HFFc6 (cell line): Measurements from ENCODE around the gene SARDH. TPM values are rescaled to one million over a fixed set of nuclear protein-coding genes. Genes with fewer than 3 reads are reported as not detected.

Experiments used
- DNase-seq: peaks from one replicate; pipeline ENCODE4 v3.0.0-alpha.2; 2018
- H3K27ac Mint-ChIP-seq: 2 replicates; pipeline ENCODE4 v1.8.0; 2020; ENCODE audit warnings: mild to moderate bottlenecking, mixed read lengths
- H3K27me3 Mint-ChIP-seq: 2 replicates; pipeline ENCODE4 v1.8.0; 2021; ENCODE audit warnings: mild to moderate bottlenecking, moderate library complexity, mixed read lengths; ENCODE audit not compliant: insufficient read depth
- H3K36me3 Mint-ChIP-seq: 2 replicates; pipeline ENCODE4 v1.8.0; 2021; ENCODE audit warnings: low read depth, mixed read lengths
- H3K4me1 Mint-ChIP-seq: 2 replicates; pipeline ENCODE4 v1.8.0; 2020; ENCODE audit warnings: low read depth, mixed read lengths
- H3K4me3 Mint-ChIP-seq: 2 replicates; pipeline ENCODE4 v1.8.0; 2020; ENCODE audit warnings: mild to moderate bottlenecking, moderate library complexity, mixed read lengths
- H3K9me3 Mint-ChIP-seq: 2 replicates; pipeline ENCODE4 v1.8.0; 2020; ENCODE audit warnings: mild to moderate bottlenecking, mixed read lengths
- total RNA-seq, 6 experiments: library from RNA; stranded (reverse); fragmentation: NEBNext Ultra II Directional; extraction: Animal tissue kit (Norgen Biotek cat#: 25700); gene quantifications; 2 replicates in 1 of 6; 3 replicates in 5 of 6; pipeline ENCODE4 v1.2.3, GENCODE V29; 2021
- TF ChIP-seq, protein P1 (sequence below): fragments of 200-600 bp; sonication (generic); IDR thresholded peaks from 2 replicates; pipeline ENCODE4 v1.5.0; 2021; ENCODE audit warnings: antibody characterized with exemption, mild to moderate bottlenecking

SARDH gene
- total RNA-seq, 6 experiments from 2014 or later: 0.24 to 5.1 (median 4.1) TPM

DNA sequence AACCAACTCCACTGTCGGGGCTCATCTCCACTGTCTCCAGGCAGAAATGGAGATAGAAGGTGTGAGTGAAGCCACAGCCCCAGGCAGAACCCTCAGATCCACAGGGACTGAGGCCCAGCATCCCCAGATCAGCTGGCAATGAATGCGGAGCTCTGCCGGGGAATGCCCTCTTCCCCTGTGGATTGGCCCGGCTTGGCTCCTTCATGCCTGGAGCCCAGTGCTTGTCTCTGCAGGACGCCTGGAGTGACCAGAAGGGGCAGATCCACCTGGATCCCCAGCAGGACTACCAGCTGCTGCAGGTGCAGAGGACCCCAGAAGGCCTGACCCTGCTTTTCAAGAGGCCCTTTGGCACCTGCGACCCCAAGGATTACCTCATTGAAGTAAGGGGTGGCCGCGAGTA, 98.5 kb downstream of the SARDH start:
- no peaks in the 10 kb centered on the region for H3K36me3 Mint-ChIP-seq
- no peaks in the 10 kb centered on the region for H3K4me1 Mint-ChIP-seq
- TF ChIP-seq, protein P1, sequence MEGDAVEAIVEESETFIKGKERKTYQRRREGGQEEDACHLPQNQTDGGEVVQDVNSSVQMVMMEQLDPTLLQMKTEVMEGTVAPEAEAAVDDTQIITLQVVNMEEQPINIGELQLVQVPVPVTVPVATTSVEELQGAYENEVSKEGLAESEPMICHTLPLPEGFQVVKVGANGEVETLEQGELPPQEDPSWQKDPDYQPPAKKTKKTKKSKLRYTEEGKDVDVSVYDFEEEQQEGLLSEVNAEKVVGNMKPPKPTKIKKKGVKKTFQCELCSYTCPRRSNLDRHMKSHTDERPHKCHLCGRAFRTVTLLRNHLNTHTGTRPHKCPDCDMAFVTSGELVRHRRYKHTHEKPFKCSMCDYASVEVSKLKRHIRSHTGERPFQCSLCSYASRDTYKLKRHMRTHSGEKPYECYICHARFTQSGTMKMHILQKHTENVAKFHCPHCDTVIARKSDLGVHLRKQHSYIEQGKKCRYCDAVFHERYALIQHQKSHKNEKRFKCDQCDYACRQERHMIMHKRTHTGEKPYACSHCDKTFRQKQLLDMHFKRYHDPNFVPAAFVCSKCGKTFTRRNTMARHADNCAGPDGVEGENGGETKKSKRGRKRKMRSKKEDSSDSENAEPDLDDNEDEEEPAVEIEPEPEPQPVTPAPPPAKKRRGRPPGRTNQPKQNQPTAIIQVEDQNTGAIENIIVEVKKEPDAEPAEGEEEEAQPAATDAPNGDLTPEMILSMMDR: no peak
- H3K9me3 Mint-ChIP-seq: no peaks in the 10 kb centered on the region
- DNase-seq: no peak
- no peak overlapping the region for H3K27ac Mint-ChIP-seq
- H3K4me3 Mint-ChIP-seq: no peak overlapping the region
- peaks cover 69% of the 10 kb centered on the region for H3K27me3 Mint-ChIP-seq

DNA sequence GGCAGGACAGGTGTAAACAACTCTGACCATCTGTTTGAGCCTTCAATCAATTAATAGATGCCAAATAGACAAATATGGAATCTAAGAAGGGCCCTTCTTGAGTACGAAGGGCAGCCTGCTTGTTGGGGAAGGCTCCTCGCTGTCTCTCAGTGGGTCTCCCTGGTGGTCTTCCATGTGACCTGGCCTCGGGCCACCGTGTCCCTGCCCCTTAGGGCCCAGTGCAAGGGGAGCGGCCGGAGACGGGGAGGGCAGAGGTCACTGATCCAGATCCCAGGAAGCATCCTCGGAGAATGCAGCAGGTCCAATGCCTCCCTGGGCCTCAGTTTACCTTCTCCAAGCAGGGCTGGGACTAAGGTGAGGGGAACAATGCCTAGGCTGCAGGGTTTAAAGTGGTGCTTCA, 99.4 kb downstream of the SARDH start:
- DNase-seq: no peak
- H3K4me3 Mint-ChIP-seq: no peak overlapping the region
- no peaks in the 10 kb centered on the region for H3K36me3 Mint-ChIP-seq
- peaks cover 70% of the 10 kb centered on the region for H3K27me3 Mint-ChIP-seq
- no peaks in the 10 kb centered on the region for H3K9me3 Mint-ChIP-seq
- TF ChIP-seq, protein P1: no peak
- H3K4me1 Mint-ChIP-seq: no peaks in the 10 kb centered on the region
- H3K27ac Mint-ChIP-seq: no peak overlapping the region

DNA sequence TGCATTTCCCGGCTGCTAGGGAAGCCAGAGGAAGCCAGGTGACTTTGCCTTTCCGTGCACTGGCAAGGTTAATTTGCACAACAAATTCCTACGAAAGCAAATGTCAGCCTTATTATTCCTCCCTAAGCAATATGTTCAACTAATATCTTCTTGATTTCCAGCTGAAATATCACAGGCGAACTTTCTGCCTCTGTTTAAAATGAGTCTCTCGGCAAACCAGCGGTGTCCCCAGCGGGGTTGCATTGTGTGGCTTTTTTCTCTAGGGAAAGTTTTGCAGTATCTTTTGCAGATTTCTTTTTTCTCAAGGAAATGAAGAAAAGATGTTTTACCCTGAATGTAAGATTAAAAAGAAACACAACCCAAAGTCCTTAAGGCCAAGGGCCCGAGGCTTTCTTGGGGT, 100.1 kb downstream of the SARDH start:
- Mint-ChIP-seq H3K27ac (no peak overlapping the region), H3K4me1 (no peaks in the 10 kb centered on the region), H3K4me3 (no peak overlapping the region), H3K9me3 (no peaks in the 10 kb centered on the region), H3K36me3 (no peaks in the 10 kb centered on the region), H3K27me3 (peaks cover 70% of the 10 kb centered on the region)
- no peak for DNase-seq
- TF ChIP-seq, protein P1: no peak

DNA sequence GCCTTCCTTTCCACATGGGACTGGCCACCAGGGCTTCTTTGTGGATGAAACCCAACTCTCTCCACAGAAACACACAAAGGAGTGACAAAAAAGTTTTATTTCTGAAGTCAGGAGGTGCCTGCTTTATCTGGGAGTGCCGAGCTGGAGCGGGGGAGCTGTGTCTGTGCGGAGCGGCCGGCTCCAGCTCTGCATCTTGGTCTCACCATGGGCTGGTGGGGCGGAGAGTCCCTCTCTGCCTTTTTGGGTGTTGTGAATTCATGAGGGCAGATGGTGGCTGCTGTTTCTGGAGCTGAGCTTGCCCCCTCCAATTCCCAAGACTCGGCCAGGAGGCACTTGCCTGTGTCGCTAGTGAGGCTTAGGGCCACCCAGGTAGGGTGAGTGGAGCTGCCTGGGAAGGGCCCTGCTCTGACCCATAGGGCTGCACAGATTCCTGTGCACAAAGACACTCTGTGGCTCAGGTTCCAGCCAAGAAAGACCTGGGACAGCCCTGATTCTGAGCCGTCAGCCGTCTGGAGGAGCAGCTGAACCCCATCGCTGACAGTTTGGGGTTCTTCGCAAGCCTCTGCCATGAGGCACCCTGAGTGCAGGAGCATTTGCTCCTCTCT, 100.6 kb downstream of the SARDH start:
- peaks cover 65% of the 10 kb centered on the region for H3K27me3 Mint-ChIP-seq
- no peak for DNase-seq
- H3K4me1 Mint-ChIP-seq: no peaks in the 10 kb centered on the region
- TF ChIP-seq, protein P1: no peak
- no peak overlapping the region for H3K27ac Mint-ChIP-seq
- no peaks in the 10 kb centered on the region for H3K36me3 Mint-ChIP-seq
- H3K4me3 Mint-ChIP-seq: no peak overlapping the region
- no peaks in the 10 kb centered on the region for H3K9me3 Mint-ChIP-seq

DNA sequence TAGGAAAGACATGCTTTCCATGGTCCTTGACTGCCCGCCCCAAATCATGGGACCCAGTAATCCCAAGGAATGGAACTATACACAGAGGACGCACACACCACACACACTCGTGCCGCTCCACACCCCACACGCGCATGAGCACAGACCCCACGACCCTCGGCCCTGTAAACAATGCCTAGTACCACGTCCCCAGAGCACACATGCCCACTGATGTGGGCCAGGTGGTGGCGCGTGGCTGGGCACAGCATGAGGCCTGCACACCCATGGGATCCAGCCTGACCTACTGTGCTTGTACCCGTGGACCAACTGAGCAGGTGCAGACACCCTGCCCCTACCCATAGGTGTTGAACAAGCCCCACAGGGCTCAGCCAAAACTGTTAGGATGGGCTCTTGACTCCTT, 101.2 kb downstream of the SARDH start:
- Mint-ChIP-seq H3K4me1 (no peaks in the 10 kb centered on the region), H3K27ac (no peak overlapping the region), H3K36me3 (no peaks in the 10 kb centered on the region), H3K9me3 (no peaks in the 10 kb centered on the region), H3K4me3 (no peak overlapping the region), H3K27me3 (peaks cover 62% of the 10 kb centered on the region)
- TF ChIP-seq, protein P1: no peak
- DNase-seq: no peak
